ENCODE data around the gene DACH1. TPM values are rescaled to one million over a fixed set of nuclear protein-coding genes. Genes with fewer than 3 reads are reported as not detected.

The DACH1 gene
- total RNA-seq, 1 experiment from 2014 or later: not detected

DNA sequence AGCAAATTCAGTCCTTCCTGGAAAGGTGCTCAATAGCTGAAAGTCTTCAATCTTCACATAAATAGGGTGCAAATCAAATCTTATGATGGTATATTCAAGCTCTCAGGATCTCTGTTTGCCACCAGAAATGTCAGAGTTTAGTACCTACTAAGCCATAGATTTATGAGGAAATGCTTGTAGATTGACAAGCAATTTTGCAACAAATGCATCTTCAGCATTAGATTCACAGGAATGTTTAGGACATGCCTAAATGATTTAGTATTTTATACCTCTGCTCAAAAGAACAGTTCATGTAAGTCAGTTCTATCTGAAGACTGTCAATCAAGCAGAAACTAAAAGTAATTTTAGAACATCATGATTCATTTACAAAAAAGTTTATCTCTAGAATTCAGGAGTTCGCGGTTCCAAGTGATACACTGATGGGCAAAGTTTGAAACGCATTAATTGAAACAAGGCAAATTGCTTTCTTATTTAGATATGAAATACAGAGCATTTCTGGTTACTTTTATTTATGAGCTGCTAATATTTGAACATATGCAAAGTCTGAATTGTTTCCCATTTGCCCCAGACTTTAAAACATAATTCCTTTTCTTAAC, 65.7 kb downstream of the DACH1 start:
- Histone ChIP-seq H4K20me1 (ENCODE audit: insufficient read depth) (no peaks in the 10 kb centered on the region; the same call in 1 of the 2 replicates), H3K27ac (ENCODE audit: low read depth, low read length) (no peak overlapping the region), H3K4me1 (ENCODE audit: control insufficient read depth in 1 of 2, insufficient read depth in 2 of 2, low read length in 2 of 2) (no peaks in the 10 kb centered on the region), H3K36me3 (ENCODE audit: control insufficient read depth in 1 of 2, insufficient read depth in 2 of 2, low read length in 2 of 2) (no peaks in the 10 kb centered on the region), H3K9me3 (ENCODE audit: control insufficient read depth in 1 of 2, insufficient read depth in 1 of 2, low read depth in 1 of 2, low read length in 2 of 2) (no peaks in the 10 kb centered on the region), H3K27me3 (ENCODE audit: insufficient read depth, low read length) (no peaks in the 10 kb centered on the region), H3K9me2 (ENCODE audit: insufficient read depth) (no peaks in the 10 kb centered on the region), H3K79me2 (ENCODE audit: insufficient read depth, low read length) (no peaks in the 10 kb centered on the region), H3K4me3 (replicated peaks in 1 of 2; ENCODE audit: low read depth in 1 of 2, low read length in 2 of 2) (no peak overlapping the region), H3K4me2 (ENCODE audit: low read length) (no peak overlapping the region), H3K9ac (ENCODE audit: low read length) (no peak overlapping the region), H2AFZ (ENCODE audit: low read depth, low read length, poor library complexity, severe bottlenecking) (no peak overlapping the region)
- TF ChIP-seq, protein P1, sequence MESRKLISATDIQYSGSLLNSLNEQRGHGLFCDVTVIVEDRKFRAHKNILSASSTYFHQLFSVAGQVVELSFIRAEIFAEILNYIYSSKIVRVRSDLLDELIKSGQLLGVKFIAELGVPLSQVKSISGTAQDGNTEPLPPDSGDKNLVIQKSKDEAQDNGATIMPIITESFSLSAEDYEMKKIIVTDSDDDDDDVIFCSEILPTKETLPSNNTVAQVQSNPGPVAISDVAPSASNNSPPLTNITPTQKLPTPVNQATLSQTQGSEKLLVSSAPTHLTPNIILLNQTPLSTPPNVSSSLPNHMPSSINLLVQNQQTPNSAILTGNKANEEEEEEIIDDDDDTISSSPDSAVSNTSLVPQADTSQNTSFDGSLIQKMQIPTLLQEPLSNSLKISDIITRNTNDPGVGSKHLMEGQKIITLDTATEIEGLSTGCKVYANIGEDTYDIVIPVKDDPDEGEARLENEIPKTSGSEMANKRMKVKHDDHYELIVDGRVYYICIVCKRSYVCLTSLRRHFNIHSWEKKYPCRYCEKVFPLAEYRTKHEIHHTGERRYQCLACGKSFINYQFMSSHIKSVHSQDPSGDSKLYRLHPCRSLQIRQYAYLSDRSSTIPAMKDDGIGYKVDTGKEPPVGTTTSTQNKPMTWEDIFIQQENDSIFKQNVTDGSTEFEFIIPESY (IDR thresholded peaks at IDR 0.05; ENCODE audit: extremely low read depth, insufficient replicate concordance, low read length): no peak
- ChIA-PET CTCF (no interaction called here), POLR2A (no interaction called here), RAD21 (ENCODE audit: low non-redundant PET in 1 of 2, low total read pairs in 2 of 2, uncharacterized antibody in 2 of 2, unreplicated experiment in 2 of 2) (no interaction called here)
- intact Hi-C loops (cut with micrococcal nuclease): no loop called here
- ATAC-seq (no peak), DNase-seq (ENCODE audit: low read depth, low spot score) (no peak)
- no TSS peak for BruUV-seq (replicated peaks)

GRCh38 chr13:71799324-71799723, 67.7 kb downstream of the DACH1 start:
- Histone ChIP-seq H2AFZ (ENCODE audit: low read depth, low read length, poor library complexity, severe bottlenecking) (no peak overlapping the region), H3K4me1 (ENCODE audit: control insufficient read depth in 1 of 2, insufficient read depth in 2 of 2, low read length in 2 of 2) (no peaks in the 10 kb centered on the region), H3K36me3 (ENCODE audit: control insufficient read depth in 1 of 2, insufficient read depth in 2 of 2, low read length in 2 of 2) (no peaks in the 10 kb centered on the region), H3K4me2 (ENCODE audit: low read length) (no peak overlapping the region), H3K79me2 (ENCODE audit: insufficient read depth, low read length) (no peaks in the 10 kb centered on the region), H3K9me3 (ENCODE audit: control insufficient read depth in 1 of 2, insufficient read depth in 1 of 2, low read depth in 1 of 2, low read length in 2 of 2) (no peaks in the 10 kb centered on the region), H3K27me3 (ENCODE audit: insufficient read depth, low read length) (no peaks in the 10 kb centered on the region), H3K9me2 (ENCODE audit: insufficient read depth) (no peaks in the 10 kb centered on the region), H3K27ac (ENCODE audit: low read depth, low read length) (no peak overlapping the region), H3K9ac (ENCODE audit: low read length) (no peak overlapping the region), H3K4me3 (replicated peaks in 1 of 2; ENCODE audit: low read depth in 1 of 2, low read length in 2 of 2) (no peak overlapping the region), H4K20me1 (ENCODE audit: insufficient read depth) (no peaks in the 10 kb centered on the region; the same call in 1 of the 2 replicates)
- CTCF ChIA-PET: no interaction called here
- no peak for DNase-seq (ENCODE audit: low read depth, low spot score)
- POLR2A ChIA-PET: no interaction called here
- ATAC-seq: no peak
- RAD21 ChIA-PET (ENCODE audit: low non-redundant PET in 1 of 2, low total read pairs in 2 of 2, uncharacterized antibody in 2 of 2, unreplicated experiment in 2 of 2): no interaction called here
- intact Hi-C loops (cut with micrococcal nuclease): no loop called here
- no TSS peak for BruUV-seq (replicated peaks)
- no peak for TF ChIP-seq SIN3A (IDR thresholded peaks at IDR 0.05; ENCODE audit: low read depth)
- TF ChIP-seq YY1 (IDR thresholded peaks at IDR 0.05; ENCODE audit: extremely low read depth, insufficient replicate concordance, low read depth, low read length): no peak
- TF ChIP-seq ZFX (IDR thresholded peaks at IDR 0.05): no peak
- TF ChIP-seq EGR1 (IDR thresholded peaks at IDR 0.05; ENCODE audit: low read depth): no peak
- no peak for TF ChIP-seq CBX3 (IDR thresholded peaks at IDR 0.05; ENCODE audit: low read depth)
- no peak for TF ChIP-seq JUND (IDR thresholded peaks at IDR 0.05)
- TF ChIP-seq, protein P2, sequence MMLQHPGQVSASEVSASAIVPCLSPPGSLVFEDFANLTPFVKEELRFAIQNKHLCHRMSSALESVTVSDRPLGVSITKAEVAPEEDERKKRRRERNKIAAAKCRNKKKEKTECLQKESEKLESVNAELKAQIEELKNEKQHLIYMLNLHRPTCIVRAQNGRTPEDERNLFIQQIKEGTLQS (IDR thresholded peaks at IDR 0.05): no peak
- no peak for TF ChIP-seq CTCF (IDR thresholded peaks at IDR 0.05 in 2 of 3, conservative IDR thresholded peaks at IDR 0.05 in 1 of 3; ENCODE audit: borderline replicate concordance in 1 of 3, insufficient read depth in 1 of 3, low read depth in 2 of 3, low read length in 2 of 3)
- TF ChIP-seq EZH2 (IDR thresholded peaks at IDR 0.05): no peak
- TF ChIP-seq SP1 (IDR thresholded peaks at IDR 0.05; ENCODE audit: low read depth): no peak
- no peak for TF ChIP-seq ELF1 (IDR thresholded peaks at IDR 0.05; ENCODE audit: borderline replicate concordance, low read depth)
- no peak for TF ChIP-seq SRF (IDR thresholded peaks at IDR 0.05; ENCODE audit: low read depth)
- no peak for TF ChIP-seq EZH2phosphoT487 (IDR thresholded peaks at IDR 0.05; ENCODE audit: borderline replicate concordance)

Measured in HCT116 (cell line).